Measurements from ENCODE around the gene DDX6. TPM values are rescaled to one million over a fixed set of nuclear protein-coding genes. Genes with fewer than 3 reads are reported as not detected.
"Not testable (repeated sequence)": the region's sequence is repeated elsewhere in the genome, so short reads cannot be mapped to it uniquely, and the experiment has no call there.

DDX6 gene
- total and polyA plus RNA-seq, 10 of the 15 experiments (the other 5 are each of a cell fraction or from before 2014, with no cell fraction given), result 6.6 to 119 (median 48.8) TPM

GRCh38 chr11:118822936-118823510 is 32.1 kb upstream of the DDX6 start:
- H3K4me3 ChIP-seq; H3K27me3 ChIP-seq (replicated peaks in 1 of 2; ENCODE audit: control insufficient read depth in 2 of 2, insufficient read depth in 2 of 2, low read length in 1 of 2); H3K79me2 ChIP-seq (ENCODE audit: control insufficient read depth, insufficient read depth, low read length); FAIRE-seq; H3K36me3 ChIP-seq (ENCODE audit: control insufficient read depth in 2 of 2, insufficient read depth in 2 of 2, low read length in 1 of 2); ATAC-seq; H2AFZ ChIP-seq (ENCODE audit: control insufficient read depth, low read depth, low read length); H3K9ac ChIP-seq (ENCODE audit: control insufficient read depth, insufficient read depth, low read length); in situ Hi-C loops (cut with MboI); intact Hi-C loops (cut with micrococcal nuclease; ENCODE audit: unreplicated experiment); H3K9me3 ChIP-seq (replicated peaks; ENCODE audit: control insufficient read depth, insufficient read depth, low read length); H4K20me1 ChIP-seq (ENCODE audit: control insufficient read depth, insufficient read depth); DNase-seq (ENCODE audit: low read depth, low spot score); BruUV-seq (replicated peaks): not testable (repeated sequence)
- ChIA-PET CTCF (interaction anchor here (0.8 to 6.4 kb wide), 5 partner anchors 9 to 72 kb away, joined by 3 to 62 read pairs (median 5); partner anchors contain the start of gene DDX6), SMC1A (ENCODE audit: uncharacterized antibody, unreplicated experiment) (interaction anchor here (1.0 to 10.7 kb wide), 8 partner anchors 12 to 72 kb away, joined by 3 to 130 read pairs (median 4); partner anchors contain the start of gene DDX6), POLR2A (interaction anchor here (0.6 to 5.3 kb wide), 3 partner anchors 32 to 202 kb away, joined by 3 to 69 read pairs (median 3); partner anchors contain the start of gene DDX6), RAD21 (ENCODE audit: unreplicated experiment) (interaction anchor here (1.0 to 4.2 kb wide), 7 partner anchors 17 to 72 kb away, joined by 3 to 47 read pairs (median 9); partner anchors contain the start of genes CXCR5 and DDX6)
- TF ChIP-seq CHD4 (IDR thresholded peaks at IDR 0.05), result 0 out of 2 replicates have a peak, but pooled peaks have one; percentile 58
- TF ChIP-seq ZNF217 (IDR thresholded peaks at IDR 0.05), result 0 out of 2 replicates have a peak, but pooled peaks have one; percentile 55
- TF ChIP-seq IKZF2 (IDR thresholded peaks at IDR 0.05), result peak in 1 of 2 experiments; percentile 14; a peak in 1 of 4 replicates
- peak; percentile 28; the same call in 1 of the 2 replicates for TF ChIP-seq SMARCA5 (IDR thresholded peaks at IDR 0.05)
- WGBS (ENCODE audit: insufficient coverage, insufficient replicate concordance, low lambda C conversion rate, missing lambda C conversion rate), result 47% methylated on average over 8 of the region's 8 CpGs
- Histone ChIP-seq H3K4me1 (ENCODE audit: control insufficient read depth, insufficient read depth, low read length) (peaks cover 50% of the 10 kb centered on the region), H3K27ac (ENCODE audit: control insufficient read depth, insufficient read depth) (peak overlapping the region; percentile 94), H3K4me2 (ENCODE audit: control insufficient read depth, insufficient read depth) (peak overlapping the region; percentile 41; the same call in 1 of the 2 replicates)
